Renal cortical epithelial cell (primary cell): ENCODE measurements around the gene ASXL2. TPM values are rescaled to one million over a fixed set of nuclear protein-coding genes. Genes with fewer than 3 reads are reported as not detected.

Source experiments
- DNase-seq: peaks from one replicate; pipeline ENCODE4 v3.0.0-alpha.2; 2011; ENCODE audit warnings: low read depth
- total RNA-seq: library from RNA; depleted of rRNA; stranded (reverse); fragments of >200 nt; gene quantifications from 2 replicates; pipeline ENCODE4 v1.2.3, GENCODE V29; 2014

The ASXL2 gene
- total RNA-seq, 1 donor from 2014 or later, result 20.1 TPM

DNA sequence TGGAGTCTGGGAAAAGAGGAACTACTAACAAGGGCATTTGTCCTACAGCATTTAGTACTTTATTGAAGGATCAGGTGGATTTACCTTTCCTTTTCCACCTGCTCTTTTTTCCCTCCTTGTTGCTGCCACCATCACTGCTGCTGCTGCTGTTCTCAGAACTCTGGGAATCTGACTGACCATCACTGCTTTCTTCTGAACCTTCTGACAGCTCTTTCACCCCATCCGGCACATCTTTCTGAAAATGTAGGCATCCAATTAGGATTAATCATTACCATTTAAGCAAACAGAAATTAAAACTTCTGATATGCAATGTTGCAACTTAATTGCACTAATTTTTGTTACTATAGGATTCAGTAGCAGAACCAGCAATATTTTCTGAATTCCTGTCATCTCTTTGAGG, 79.0 kb downstream of the ASXL2 start:
- no peak for DNase-seq

DNA sequence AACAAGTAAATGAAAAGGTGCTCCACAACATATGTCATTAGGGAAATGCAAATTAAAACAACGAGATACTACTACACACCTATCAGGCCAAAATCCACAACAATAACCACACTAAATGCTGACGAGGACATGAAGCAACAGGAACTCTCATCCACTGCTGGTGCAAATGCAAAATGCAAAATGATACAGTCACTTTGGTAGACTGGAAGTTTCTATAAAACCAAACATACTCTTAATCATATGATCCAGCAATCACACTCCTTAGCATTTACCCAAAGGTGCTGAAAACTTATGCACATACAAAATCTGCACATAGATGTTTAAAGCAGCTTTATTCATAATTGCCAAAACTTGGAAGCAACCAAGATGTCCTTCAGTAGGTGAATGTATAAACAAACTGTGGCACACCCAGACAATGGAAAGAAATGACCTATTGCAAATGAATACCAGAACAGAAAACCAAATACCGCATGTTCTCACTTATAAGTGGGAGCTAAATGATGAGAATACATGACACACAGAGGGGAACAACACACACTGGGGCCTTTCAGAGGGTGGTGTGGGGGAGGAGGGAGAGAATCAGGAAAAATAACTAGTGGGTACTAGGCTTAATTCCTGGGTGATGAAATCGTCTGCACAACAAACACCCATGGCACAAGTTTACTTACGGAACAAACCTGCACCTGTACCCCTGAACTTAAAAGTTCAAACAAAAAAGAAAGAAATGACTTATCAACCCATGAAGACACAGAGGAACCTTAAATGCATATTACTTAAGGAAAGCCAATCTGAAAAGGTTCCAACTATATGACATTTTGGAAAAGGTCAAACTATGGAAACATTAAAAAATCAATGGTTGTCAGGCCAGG, 80.4 kb downstream of the ASXL2 start:
- no peak for DNase-seq

DNA sequence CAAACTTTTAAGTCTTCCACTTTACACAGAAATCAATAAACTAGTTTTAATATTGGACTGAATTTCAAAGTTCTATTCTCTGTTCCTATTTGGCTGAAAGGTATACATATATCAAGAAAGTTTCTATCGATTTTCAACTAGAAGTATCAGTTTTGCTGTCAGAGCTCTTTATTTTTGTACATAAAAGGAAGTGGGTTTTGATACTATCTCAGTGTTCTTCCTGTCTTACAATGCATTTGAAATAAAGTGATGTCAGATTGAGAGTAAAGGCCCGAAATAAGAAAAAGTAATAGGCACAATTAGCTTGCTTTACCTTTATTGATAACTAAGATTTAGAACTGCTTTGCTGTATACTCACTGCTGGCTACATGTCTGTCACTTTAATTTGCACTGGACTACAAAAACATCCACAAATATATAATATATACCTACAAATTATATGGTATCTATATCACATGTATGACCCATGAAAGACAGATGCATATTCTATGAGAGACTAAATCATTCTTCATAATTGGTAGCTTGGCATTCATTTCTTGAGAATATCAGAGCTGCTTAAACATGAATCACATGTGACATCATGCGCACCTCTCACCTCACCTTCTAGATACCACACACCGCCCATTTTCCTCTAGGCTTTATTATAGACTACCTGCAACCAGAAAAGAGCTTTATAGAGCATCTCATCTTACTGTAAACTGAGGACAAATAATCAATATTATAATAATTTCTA, 83.6 kb downstream of the ASXL2 start:
- DNase-seq, result no peak

DNA sequence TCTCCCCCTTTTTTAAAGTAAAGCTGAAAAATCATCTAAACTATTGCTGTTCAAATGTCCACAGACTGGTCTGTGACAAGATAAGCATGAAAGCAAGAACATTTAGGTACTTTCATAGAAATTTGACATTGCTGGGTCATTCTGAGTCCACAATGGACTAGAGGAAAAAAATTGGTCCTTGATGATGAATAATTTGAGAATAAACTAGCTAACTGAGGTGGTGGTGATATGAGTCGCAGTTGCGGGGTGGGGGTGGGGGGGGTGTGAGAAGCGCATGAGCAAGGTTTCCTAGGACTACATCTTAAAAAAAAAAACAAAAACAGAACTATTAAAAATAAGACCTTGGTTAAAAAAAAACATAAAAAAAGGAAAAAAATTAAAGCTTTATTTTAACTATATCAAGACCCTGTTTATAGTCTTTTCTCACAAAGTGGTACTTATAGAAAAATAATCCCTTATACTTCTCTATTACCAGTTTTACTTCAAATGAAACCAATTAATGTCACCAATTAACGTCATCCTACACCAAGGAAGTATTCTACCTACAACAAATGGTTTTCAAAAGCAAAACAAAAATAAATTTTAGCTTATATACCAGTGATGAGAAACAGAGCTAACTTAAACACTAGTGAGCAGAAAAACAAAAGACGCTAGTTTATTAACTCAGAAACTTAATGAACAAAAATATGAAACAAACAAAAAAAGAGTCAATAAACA, 88.1 kb downstream of the ASXL2 start:
- DNase-seq, result peak; percentile 7

DNA sequence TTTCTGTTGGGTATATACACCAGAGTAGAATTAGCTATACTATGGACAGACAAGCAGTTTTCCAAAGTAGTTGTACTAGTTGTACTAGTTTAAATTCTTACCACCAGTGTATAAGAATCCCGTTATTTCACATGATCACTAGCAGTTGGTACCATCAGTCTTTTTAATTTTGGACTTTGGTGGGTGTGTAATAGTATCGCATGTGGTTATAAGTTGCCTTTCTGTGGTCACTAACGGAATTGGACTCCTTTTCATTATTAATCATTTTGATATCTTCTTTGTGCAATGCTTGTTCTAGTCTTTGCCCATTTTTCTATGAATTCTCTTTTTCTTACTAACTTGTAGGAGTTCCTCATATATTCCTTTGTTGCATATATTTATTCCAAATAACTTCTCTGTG, 89.8 kb downstream of the ASXL2 start:
- no peak for DNase-seq

DNA sequence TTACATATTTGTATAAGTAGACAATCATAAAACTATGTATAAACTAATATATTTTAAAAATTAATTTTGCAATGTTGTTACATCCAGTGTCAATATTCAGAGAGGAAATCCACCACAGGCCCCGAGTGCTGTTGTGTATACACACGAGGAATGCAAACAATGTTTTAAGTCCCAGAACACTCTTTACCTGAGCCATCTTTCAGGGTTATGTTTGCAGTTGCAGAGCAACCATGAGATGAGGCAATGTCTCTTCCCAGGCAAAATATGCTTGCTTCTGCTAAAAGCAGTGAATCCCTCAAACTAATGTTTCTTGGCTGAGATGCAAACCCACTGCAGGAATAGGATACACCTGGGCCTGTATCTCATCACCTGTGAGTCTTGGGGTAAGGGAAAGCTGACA, 91.3 kb downstream of the ASXL2 start:
- DNase-seq, result peak; percentile 7

DNA sequence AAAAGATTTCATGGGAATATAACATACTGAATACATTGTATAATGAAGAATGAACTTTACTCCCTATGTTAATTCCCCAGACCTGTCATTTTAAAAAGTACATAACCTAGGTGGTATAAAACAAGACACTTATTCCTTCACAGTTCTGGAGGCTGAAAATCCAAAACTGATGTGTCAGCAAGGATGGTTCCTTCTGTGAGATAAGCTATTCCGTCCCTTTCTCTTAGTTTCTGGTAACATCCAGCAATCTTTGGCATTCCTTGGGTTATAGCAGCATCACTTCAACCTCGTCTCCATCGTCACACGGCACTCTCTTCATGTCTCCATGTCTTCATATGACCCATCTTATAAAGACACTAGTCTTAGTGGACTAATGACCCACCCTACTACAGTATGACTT, 93.9 kb downstream of the ASXL2 start:
- no peak for DNase-seq

DNA sequence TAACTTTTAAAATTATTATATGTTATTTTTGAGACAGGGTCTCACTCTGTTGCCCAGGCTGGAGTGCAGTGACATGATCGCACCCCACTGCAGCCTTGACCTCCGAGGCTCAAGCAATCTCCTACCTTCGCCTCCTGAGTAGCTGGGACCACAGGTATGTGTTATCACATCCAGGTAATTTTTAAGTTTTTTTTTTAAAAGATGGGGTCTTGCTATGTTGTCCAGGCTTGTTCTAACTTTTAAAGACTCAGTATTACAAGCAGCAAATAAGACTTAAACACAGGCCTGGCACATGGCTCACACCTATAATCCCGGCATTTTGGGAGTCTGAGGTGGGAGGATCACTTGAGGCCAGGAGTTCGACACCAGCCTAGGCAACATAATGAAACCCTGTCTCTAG, 101.2 kb downstream of the ASXL2 start:
- no peak for DNase-seq

DNA sequence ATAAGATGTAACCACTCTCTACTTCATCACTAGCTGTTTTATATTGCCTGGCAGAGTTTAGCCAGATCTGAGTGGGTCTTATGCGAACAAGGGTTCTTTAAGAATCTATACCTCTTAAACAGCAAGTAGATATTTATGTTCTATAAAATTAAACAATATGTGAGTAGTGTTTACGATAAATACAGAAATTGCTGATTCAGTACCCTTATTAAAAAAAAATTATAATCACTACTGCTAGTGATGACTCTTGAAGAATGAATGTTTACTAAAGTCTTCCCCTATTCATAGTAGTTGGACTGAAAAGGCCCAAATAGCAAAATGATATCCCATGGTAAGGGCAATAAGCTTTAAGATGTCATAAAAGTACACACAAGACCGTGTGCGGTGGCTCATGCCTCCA, 106.2 kb downstream of the ASXL2 start:
- no peak for DNase-seq

DNA sequence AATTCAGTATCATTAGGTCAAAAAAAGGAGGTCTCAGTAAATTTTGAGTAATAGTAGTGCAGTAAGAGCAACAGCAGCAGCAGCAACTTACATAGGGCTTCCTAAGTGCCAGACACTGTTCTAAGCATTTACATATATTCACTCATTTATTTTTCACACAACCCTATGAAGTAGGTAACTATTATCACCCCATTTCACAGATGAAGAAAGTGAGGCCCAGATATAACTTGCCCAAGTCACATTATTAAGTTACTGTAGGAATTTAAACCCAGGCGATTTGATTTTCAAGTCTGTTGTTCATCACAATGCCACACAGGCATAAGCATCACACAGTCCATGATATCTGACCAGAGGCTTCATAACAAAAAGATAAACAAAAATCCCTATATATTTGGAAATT, 114.7 kb downstream of the ASXL2 start:
- DNase-seq, result no peak

DNA sequence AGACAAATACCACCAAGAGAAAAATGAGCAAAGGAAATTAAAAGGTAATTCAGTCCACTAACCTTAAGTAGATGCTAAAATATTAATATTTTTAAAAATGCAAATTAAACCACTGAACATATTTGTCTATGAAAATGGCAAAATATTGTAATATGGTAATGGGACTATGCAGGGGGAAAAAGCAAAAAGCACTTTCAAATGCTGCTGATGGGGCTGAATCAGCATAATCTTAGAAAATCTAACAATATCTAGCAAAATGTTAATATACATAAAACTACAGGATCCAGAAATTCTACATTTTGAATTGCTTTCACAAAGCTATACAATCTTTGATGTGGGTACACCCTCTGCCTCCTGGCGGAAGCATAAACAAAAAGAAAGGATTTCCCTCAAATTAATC, 118.0 kb downstream of the ASXL2 start:
- no peak for DNase-seq

DNA sequence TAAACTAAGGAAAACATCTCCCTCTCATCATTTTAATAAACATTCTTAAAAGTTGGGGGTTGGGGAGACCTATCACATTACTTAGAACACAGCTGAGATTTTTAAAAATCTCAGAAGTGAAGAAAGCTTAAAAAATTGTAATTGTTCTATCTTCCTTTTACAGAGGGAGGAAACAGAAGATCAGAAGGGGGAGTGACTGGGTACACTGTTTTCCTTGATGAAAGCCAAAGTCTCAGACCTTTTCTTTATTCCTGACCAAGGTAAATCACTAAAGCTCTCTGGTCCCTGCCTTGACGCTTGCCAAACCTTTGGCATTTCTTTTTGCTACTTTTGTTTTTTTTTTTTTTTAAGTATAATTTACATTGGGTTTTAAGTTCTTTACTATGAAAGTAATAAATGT, 119.9 kb downstream of the ASXL2 start:
- no peak for DNase-seq

DNA sequence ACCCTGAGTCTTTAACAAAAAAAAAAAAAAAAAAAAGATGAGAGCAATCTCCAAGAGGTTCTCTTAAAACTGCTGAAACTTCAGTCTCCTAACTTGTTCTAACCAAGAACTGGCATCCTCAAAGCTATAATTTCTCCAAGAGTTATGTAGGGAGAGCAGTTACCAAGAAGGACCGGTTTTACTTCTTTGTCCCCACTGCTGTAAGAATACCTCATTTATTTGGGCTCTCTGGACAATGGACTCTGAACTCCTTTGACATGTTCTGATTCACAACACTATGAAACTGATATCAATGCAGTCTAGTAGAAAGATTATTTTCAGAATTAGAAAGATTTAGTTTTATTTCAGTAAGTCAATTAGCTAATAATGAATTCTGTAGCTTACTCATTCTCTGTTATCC, 120.4 kb downstream of the ASXL2 start:
- DNase-seq, result no peak

DNA sequence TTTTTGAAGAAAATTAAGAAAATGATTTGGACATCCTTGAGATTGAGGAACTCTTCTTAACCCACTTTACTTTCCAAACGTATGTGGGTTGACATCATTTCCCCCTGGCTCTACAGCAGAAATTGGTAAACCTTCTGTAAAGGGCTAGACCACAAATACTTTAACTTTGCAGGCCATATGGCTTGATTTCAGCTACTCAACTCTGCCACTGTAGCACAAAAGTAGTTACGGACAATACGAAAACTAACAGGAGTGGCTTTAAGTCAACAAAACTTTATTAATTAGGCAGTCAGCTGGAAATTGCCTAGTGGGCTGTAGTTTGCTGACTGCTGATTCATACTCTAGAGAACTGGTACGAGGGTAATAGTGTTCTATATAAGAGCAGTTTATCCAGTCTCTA, 121.8 kb downstream of the ASXL2 start:
- DNase-seq, result peak; percentile 16

DNA sequence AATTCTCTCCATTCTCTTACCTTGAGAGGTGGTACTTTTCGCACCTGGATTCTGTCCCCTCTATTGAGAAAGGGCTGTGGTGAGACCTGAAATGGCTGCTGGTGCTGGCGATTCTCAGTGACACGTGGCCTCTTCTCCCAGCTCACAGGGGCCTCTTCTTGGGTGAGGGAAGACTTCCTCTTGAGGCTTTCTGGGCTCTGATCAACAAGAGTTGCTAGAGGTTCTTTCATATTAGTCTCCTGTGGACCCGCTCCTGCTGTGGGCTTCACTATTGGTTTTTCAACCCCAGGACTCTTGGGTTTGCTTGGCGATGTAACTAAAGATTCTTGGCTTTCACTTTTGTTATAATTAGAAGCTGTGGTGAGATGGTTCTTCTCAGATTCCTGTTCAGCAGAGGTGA, 128.6 kb downstream of the ASXL2 start:
- no peak for DNase-seq

DNA sequence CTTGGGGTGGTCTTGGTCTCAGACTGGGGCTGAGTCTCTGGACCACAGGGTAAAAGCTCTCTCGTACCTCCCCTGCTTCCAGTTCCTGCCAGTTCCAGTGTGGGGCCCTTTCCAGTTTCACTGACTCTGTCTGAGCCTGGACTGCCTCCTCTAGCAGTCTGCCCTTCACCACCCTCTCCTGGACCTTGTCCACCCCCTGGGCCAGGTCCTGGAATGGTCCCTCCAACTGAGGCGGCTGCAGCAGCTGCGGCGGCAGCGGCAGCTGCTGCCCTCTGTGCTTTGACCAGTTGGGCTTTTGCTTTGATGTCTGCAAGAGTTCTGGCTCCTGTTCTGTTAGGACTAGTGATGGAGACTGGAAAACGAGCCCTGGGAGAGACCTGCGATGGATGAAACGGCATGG, 134.2 kb downstream of the ASXL2 start:
- DNase-seq, result no peak

DNA sequence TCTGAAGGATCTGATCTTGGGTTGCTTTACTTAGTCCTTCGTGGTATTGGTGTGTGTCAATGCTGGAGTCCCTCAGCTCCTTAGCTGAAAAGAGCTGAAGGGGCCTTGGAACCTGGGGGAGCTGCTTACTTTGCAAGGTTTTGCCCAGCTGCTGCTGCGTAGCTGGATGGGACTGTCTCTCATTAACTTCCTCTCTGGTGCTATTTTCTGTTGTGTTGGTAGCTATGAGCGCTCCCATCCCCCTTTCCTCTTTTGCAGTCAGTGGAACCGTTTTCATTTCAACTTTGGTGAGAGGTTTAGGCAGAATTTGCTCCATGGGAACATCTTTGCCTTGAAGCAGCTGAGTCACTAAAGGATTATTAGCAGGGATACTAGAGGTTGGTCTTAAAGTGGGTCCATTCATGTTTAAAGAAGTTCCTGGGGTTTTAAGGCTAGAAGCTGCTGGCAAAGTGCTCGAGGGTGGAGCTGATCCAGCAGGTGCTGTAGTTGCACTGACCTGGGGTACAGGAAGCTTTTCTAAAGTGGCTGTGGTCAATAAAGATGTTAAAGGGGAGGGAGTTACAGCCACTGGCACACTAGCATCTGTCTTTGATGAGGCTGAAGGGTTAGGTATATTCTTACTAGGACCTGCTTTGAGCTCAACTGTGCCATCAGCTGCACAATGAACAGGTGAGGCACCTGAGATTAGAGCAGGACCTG, 135.0 kb downstream of the ASXL2 start:
- DNase-seq, result no peak

DNA sequence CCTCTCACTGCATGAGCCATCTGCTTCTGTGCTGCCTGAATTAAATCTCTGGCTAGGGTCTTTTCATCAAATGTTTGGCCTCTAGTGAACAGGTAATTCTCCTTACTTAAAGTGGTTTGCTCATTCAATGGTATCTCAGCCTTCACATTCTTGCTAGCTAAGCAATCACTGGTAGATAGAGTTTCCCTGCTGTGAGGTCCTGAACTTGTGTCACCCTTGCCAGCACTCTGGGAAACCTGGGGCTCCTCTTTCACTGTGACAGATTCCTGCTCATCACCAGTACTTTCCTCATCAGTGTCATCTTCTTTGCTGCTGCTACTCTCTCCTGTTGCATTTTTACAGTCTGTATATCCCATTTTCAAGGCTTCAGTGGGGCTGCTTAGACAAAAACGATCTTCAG, 135.8 kb downstream of the ASXL2 start:
- no peak for DNase-seq

DNA sequence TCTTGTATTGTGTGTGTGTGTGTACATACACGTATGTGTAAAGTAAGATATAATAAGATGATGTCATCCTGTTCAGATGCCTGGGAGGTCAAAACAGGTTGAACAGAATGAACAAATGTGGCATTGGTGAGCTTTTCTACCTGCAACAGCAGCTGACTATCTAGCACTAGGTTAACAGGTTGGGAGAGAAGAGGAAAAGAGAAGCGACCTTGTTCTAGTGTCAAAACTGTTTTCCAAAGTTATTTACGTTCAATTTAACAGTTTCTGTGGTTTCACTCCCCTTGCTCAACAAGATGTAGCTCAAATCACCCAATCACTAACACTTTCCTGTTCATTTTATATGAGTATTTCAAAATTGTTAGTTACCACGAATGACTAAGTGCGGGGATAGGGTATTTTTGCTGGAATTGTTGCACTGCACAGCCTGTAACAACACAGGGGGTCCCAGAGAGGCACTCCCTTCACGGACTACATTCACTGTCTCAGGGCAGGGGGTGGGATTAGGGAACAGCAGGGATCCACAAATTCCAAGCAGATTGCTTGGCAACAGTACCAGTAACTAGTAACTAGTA, 137.4 kb downstream of the ASXL2 start:
- DNase-seq, result peak; percentile 9

DNA sequence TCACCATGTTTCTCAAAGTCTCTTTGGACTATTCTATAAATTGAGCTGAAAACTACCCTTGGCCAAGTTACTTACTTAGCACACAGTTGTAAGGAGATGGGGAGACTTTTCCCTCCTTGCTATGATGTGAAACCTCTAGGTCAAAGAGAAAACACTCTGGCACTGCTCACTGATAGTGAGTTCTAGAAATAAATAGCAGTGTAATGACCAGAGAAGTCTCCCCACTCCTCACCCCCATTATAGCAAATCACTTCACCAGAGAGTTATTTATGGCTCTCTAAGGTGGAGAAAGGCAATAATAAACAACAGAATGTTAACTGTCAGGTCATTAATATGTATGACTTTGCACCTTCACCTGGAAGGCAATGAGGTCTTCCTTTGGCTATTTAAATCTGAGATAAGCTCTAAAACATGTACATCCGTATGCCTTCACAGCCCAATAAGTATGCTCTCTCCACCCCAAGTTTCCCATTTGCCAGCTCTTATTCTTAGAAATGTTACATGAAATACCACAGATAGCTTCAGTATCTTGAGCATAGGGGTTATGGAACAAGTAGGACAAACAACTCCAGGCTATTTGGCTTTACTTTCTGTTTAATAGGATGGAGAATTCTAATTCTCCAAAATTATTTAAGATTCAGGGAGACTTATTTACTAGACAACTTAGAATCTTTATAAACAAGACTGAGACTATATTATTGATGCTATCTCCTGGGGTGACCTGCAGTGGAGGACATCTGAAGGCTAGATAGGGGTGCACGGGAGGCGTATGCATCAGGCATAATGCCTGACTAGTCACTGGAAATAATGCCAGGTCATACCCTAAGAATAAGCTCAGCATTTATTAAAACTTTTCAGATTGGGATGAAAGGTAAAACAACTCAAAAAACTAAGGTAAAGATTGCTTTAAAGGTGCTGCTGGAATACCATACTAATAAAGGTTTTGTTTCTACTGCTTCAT, 139.6 kb downstream of the ASXL2 start:
- no peak for DNase-seq
